Measurements from ENCODE around the gene CYP3A4.

The CYP3A4 gene

DNA sequence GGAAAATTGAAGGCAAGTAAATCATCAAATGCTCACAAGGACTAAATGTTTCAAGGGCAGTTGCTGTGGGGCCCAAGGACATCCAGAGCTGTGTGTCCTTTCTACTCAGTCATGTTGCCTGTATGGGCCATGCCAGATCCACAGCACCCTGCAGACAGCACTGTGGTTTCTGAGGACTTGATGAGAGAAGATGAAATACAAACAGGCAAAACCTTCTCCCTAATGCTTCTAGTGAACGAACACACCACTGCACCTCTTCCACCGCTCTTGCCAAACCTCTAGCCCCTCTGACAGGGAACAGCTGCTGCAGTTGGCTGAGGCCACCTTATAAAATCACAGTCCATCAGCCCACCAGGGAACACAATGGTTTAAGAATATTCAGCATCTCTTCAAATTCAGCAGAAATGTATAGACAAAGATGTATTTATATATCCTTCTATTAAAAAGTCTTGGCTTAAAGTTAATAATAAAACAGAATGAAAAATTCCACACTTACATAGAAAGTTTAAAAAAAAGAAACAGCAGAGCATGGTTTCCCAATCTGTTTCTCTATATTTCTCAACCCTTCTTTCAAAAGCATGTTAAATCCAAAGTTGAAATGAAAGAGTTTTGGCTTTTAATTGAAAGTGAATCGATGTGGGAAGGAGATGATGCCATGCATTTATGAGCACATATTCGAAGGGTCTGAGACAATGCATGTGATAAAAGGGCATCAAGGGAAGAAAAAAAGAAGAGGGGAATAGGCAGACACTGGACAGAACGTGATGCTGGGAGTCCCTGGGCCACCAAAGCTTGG lies 63.0 kb downstream of the CYP3A4 start:
- DNase-seq, result no peak

DNA sequence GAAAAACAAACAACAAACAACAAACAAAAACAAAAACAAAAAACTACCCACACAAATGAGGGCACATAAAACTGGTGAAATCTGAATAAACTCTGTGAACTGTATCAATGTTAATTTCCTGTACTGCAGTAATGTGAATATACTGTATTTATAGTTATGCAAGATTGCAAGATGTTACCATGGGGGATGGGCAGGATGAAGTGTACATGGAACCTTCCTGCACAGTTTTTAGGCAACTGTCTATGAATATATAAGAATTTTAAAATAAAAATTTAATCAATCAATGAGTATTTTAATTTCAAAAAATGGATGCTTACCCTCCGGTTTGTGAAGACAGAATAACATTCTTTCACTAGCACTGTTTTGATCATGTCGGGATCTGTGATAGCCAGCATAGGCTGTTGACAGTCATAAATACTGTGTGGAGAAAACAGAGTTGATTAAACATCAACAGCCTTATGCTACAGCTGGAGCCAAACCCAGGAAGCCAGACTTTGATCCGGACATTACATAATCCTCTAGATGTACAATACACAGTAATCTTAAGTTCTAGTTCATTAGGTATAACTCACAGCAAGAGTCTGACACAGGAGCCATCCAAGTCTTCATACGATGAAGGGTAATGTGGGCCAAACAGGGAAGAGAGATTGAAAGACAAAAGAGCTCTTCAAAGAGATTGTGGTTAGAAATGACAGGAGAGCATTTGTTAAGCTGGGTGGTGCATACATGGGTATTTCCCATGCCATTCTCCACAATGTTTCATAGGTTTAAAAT lies 63.8 kb downstream of the CYP3A4 start:
- no peak for DNase-seq

DNA sequence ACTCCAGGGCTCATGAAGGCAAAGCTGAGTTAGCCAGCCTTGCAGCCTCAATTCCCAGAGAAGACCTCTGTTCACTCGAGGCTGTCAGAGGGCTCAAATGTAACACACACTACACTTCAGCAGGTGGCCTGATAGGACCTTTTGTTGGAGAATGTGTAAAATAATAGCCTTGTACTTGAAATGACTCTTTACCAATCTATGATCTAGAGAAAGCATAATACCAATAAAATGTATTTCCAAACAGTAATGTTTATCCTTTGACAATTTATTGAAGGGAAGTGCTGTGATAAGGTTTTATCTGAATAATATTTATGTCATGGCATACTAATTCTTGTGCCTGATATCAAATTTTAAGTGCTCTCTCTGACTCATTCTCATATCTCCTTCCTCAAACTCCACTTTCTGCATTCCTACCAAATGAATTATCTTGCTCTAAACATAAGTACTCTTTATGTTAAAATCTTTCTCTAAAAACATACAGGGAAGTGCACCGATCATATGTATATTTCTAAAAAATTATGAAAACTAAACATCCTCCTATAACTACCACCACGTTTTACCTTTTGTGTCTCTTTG lies 69.9 kb downstream of the CYP3A4 start:
- no peak for DNase-seq

DNA sequence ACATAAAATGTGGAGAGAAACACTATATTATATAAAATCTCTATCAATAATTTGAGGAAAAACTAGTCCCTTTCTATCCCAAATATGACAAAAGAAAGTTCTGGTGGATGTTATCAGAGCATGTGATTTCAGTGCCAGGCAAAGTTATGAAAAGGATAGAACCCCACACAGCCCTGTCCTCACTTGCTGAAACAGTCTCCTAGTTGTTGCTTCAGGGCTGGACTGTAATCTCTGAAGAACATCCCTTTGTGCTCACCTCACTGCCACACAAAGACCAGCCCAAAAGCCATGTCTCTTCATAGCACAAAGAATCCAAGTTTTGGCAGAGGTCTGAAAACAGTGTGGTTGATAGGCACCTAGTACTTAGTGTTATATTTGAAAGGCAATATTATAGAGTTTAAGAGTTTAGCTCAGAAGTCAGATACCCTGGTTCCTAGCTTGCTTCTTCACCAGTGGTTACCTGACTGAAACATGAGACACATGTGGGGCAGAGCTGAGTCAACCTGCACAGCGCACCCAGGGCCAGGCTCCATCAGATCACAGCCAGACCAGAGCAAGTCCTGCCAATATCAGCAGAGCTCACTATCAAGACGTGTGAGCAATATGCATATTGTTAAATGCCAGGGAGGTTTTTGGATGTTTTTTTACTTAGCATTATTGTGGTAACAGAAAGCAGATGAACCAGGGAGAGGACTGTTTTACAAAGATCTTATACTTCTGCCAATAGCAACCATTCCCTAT lies 74.0 kb downstream of the CYP3A4 start:
- no peak for DNase-seq

DNA sequence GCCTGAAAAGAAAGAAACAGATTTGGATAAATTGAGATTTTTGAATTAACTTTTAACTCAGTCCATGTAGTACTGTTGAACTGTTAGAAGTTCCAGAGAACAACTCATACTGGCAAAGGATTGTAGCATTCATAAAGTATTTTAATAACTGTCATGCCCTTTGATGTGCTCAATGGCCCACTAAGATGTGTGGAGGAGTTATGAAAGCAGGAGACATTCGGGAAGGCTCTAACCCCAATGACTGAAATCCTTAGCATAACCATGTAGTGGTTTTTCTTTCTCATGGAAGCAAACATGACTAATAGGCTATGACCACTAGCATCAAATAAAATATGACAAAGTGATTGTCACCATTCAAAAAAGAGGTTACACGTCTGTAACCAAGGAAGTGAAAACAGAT lies 74.7 kb downstream of the CYP3A4 start:
- DNase-seq, result no peak

DNA sequence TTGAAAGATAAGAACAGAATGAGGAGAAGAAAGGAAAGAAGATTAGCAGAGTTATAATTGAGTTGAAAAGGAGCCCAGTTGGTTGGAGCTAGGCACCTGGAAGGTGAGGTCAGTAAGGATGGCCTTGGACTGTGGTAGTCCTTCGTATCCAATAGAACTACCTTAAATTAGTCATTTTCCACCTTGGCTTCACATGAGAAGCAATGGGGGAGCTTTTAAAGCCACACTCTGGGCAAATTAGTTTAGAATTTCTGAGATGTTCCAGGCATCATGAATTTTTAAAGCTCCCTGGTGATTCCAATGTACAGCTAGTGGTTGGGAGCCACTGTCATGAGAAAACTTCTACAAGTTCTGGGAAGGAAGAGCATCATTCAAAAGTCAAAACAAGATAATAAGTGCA lies 76.9 kb downstream of the CYP3A4 start:
- DNase-seq, result no peak
